Panc1 (cell line): ENCODE results near the gene TMEM126B. TPM values are rescaled to one million over a fixed set of nuclear protein-coding genes. Genes with fewer than 3 reads are reported as not detected.

Experiments used
- ATAC-seq: fragments of 200-7000 bp; cut with Tn5 transposase; 2 replicates; pipeline ENCODE4 v1.9.1; 2020; ENCODE audit warnings: mild to moderate bottlenecking, moderate library complexity
- BruUV-seq: library from RNA; stranded (reverse); fragments of 400-500 nt; replicated peaks from 2 replicates; lab custom pipeline; 2021; lab: Mats Ljungman, UMichigan
- CTCF ChIA-PET: fragments of 300-600 bp; sonication (Branson Sonifier 250); formaldehyde crosslinking; loops from one replicate; lab custom pipeline; 2022; ENCODE audit warnings: antibody characterized with exemption; lab: Charles Lee
- POLR2A ChIA-PET: fragments of 300-600 bp; sonication (Branson Sonifier 250); formaldehyde crosslinking; loops from one replicate; lab custom pipeline; 2022; ENCODE audit warnings: antibody characterized with exemption; lab: Charles Lee
- DNase-seq: peaks from one replicate; pipeline ENCODE4 v3.0.0-alpha.2; 2010; ENCODE audit warnings: low read depth, low spot score
- H3K27ac ChIP-seq: 2 replicates; pipeline ENCODE4 v1.5.1; 2011; ENCODE audit warnings: mild to moderate bottlenecking, low read length, inconsistent platforms
- H3K27me3 ChIP-seq: fragments of 200-500 bp; sonication (Bioruptor generic); 2 replicates; pipeline ENCODE4 v1.6.0; 2014; ENCODE audit warnings: low read length, inconsistent platforms; ENCODE audit not compliant: control insufficient read depth, insufficient read depth
- H3K36me3 ChIP-seq: fragments of 200-500 bp; sonication (Bioruptor generic); 2 replicates; pipeline ENCODE4 v1.5.1; 2014; ENCODE audit warnings: inconsistent platforms, mild to moderate bottlenecking, low read length, moderate library complexity; ENCODE audit not compliant: control insufficient read depth, insufficient read depth
- H3K4me1 ChIP-seq: 2 replicates; pipeline ENCODE4 v1.5.1; 2011; ENCODE audit warnings: inconsistent platforms, mild to moderate bottlenecking, low read length, moderate library complexity; ENCODE audit not compliant: control insufficient read depth, insufficient read depth
- H3K4me3 ChIP-seq, 2 experiments: 2 replicates each; pipeline ENCODE4 v1.5.1; 2011 to 2012; ENCODE audit warnings: low read depth in 2 of 2, low read length in 2 of 2, mild to moderate bottlenecking in 2 of 2, inconsistent platforms in 1 of 2, moderate library complexity in 1 of 2
- H3K9me3 ChIP-seq: fragments of 200-500 bp; sonication (Bioruptor generic); 2 replicates; pipeline ENCODE4 v1.5.1; 2014; ENCODE audit warnings: low read depth, mild to moderate bottlenecking, inconsistent platforms, low read length, moderate library complexity; ENCODE audit not compliant: control insufficient read depth, insufficient read depth
- CTCF ChIP-seq: fragments of 450-650 bp; IDR thresholded peaks from 2 replicates; pipeline ENCODE4 v1.5.1; 2017; ENCODE audit warnings: mild to moderate bottlenecking
- POLR2AphosphoS5 ChIP-seq: IDR thresholded peaks from 2 replicates; pipeline ENCODE4 v1.6.1; 2012; ENCODE audit warnings: mild to moderate bottlenecking, low read depth, low read length, moderate library complexity
- REST ChIP-seq, 2 experiments: IDR thresholded peaks; 2 replicates each; pipeline ENCODE4 v1.6.1; 2011 to 2012; ENCODE audit warnings: low read depth in 2 of 2, control low read depth in 1 of 2, low read length in 1 of 2, mild to moderate bottlenecking in 1 of 2, moderate library complexity in 1 of 2; ENCODE audit not compliant: insufficient read depth in 1 of 2
- SIN3A ChIP-seq: IDR thresholded peaks from 2 replicates; pipeline ENCODE4 v1.6.1; 2012; ENCODE audit warnings: low read depth, mild to moderate bottlenecking, low read length, moderate library complexity, borderline replicate concordance; ENCODE audit not compliant: insufficient read depth
- TCF7L2 ChIP-seq: IDR thresholded peaks from 2 replicates; pipeline ENCODE4 v1.6.1; 2011; ENCODE audit warnings: mild to moderate bottlenecking, low read depth, low read length, inconsistent platforms
- in situ Hi-C: cut with HindIII; loops from 2 replicates; pipeline ENCODE4 v1.10.0; 2016; ENCODE audit warnings: low sequenced_read_pairs, low pct_unique_long_range_greater_than_20kb
- intact Hi-C: fragments of 100-400 bp; cut with micrococcal nuclease; formaldehyde crosslinking; loops from one replicate; pipeline ENCODE4 v1.10.0; 2022; ENCODE audit not compliant: unreplicated experiment
- total RNA-seq: library from RNA; stranded (reverse); gene quantifications from one replicate; pipeline ENCODE4 v1.2.1, GENCODE V29; 2021; ENCODE audit not compliant: unreplicated experiment

TMEM126B gene
- total RNA-seq, 1 experiment from 2014 or later: 106 TPM

GRCh38 chr11:85658180-85658579, 29.8 kb downstream of the TMEM126B start:
- ATAC-seq: no peak
- in situ Hi-C loops (no loop called here), intact Hi-C loops (no loop called here)
- no peak for DNase-seq
- Histone ChIP-seq H3K4me3 (no peak overlapping the region), H3K27me3 (no peaks in the 10 kb centered on the region), H3K36me3 (peaks cover 77% of the 10 kb centered on the region), H3K4me1 (peaks cover 26% of the 10 kb centered on the region), H3K27ac (no peak overlapping the region), H3K9me3 (no peaks in the 10 kb centered on the region)
- TF ChIP-seq REST (IDR thresholded peaks at IDR 0.05; ENCODE audit: insufficient read depth in 1 of 2, low read depth in 2 of 2, low read length in 1 of 2) (no peak), SIN3A (no peak), CTCF (no peak), TCF7L2 (no peak), POLR2AphosphoS5 (no peak)
- POLR2A ChIA-PET: interaction anchor here (0.7 kb wide), 1 partner anchor 22 kb away, joined by 5 read pairs; no protein-coding TSS in a partner anchor
- no TSS peak for BruUV-seq
- CTCF ChIA-PET: interaction anchor here (0.7 kb wide), 1 partner anchor 204 kb away, joined by 6 read pairs; no protein-coding TSS in a partner anchor

DNA sequence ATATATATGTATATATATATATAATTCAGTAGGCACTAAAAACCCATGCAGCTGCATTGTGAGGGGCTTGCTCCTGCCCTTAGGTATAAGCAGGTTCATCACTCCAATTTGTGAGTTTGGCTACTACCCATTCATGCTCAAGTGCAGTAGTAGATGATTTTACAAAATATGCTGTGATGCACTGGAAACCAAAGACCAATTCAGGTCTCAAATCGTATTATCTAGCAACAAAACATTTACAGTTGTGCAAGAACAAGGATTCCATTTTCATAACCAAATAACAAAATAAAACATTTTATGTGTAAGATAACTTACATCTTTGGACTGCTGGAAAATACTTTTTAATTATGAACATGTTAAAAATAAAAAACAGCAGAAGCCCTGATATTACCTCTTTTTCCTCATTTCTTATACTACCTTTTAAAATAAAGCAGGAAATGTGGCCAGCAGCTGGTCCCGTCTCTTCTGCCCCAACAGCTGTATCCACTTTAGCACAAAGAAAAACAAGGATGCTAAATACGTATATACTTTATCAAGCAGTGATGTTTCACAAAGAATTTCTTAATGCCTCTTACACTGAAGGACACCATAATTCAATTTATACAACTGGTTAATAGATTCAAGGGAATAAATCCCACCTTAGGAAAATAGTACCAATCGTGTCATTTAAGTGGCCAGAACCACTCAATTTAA, 33.7 kb downstream of the TMEM126B start:
- ChIA-PET CTCF (no interaction called here), POLR2A (no interaction called here)
- ATAC-seq: no peak

More for the DNA sequence above, 33.7 kb downstream of the TMEM126B start:
- H3K4me3 ChIP-seq: peak overlapping the region; percentile 68 to 98
- in situ Hi-C loops: no loop called here
- TF ChIP-seq TCF7L2: no peak
- no peak for TF ChIP-seq SIN3A
- TF ChIP-seq REST (IDR thresholded peaks at IDR 0.05; ENCODE audit: insufficient read depth in 1 of 2, low read depth in 2 of 2, low read length in 1 of 2): no peak
- TF ChIP-seq CTCF: no peak
- no peak for TF ChIP-seq POLR2AphosphoS5
- no TSS peak for BruUV-seq
- H3K9me3 ChIP-seq: no peaks in the 10 kb centered on the region
- DNase-seq: no peak
- H3K4me1 ChIP-seq: peaks cover 39% of the 10 kb centered on the region
- no peaks in the 10 kb centered on the region for H3K27me3 ChIP-seq
- peaks cover 49% of the 10 kb centered on the region for H3K36me3 ChIP-seq
- intact Hi-C loops: loop anchor here (5.0 kb wide), 2 partner anchors 35 to 65 kb away; partner anchors contain the start of genes DLG2 and TMEM126B
- H3K27ac ChIP-seq: peak overlapping the region; percentile 64
